Dermis microvascular lymphatic vessel endothelial cell (primary cell): ENCODE measurements around the gene CYP3A4. TPM values are rescaled to one million over a fixed set of nuclear protein-coding genes. Genes with fewer than 3 reads are reported as not detected.
"Not testable (repeated sequence)": the region's sequence is repeated elsewhere in the genome, so short reads cannot be mapped to it uniquely, and the experiment has no call there.

Experiments
- DNase-seq, 2 donors: peaks; one replicate each; pipeline versions ENCODE4 v3.0.0 to v3.0.0-alpha.2; 2010; ENCODE audit warnings: low read depth in 2 of 2
- total RNA-seq: library from RNA; depleted of rRNA; stranded (reverse); fragments of >200 nt; gene quantifications from 2 replicates; pipeline ENCODE4 v1.2.1, GENCODE V29; 2014

The CYP3A4 gene
- total RNA-seq, 1 donor from 2014 or later = not detected

DNA sequence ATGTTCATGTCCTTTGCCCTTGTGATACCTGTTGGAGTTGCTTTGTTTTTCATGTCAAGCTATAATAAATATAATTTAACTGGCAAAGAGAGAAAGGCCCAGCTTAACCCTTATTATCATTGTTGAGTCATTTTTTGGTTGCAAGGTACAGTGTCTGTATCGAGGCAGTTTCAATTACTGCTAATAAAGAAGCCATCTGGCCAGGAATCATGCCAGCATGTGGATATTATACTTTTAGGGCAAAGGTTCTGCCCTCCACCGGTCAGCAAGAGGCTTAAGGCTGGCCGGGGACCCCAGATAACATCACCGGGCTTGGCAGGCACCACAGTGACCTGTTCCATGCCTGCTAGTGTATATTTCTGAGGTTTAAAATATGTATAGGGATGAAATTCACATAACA is 9.0 kb upstream of the CYP3A4 start:
- DNase-seq = no peak

DNA sequence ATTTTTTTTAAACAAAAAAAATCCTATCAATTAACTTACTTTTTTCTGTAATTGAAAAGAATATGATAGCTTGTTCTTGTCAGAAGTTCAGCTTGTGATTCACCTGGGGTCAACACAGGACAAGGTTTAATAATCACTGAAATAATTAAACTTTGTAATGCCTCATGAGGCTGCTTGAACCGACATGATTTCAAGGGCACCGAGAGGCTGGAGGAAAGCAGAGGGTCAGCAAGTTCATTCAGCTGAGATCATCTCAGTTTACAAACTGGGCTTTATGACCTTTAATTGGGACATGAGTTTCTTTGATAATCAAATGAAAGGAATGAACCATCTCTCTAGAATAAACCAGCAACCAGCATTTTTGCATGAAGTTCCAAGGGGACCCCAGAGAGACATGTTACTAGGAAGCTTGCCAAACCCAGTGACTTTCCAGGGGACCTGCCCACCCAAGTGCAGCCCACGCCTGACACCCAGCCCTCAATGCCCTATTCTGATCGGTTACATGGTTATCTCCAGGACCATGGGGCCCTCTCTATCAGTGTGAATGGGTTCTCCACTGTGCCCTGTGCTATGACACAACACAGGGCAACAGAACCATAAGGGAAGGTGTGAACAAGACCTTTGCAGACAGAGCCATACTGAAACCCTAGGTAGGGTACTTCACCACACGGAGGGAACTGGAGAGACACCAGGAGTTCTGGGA is 7.8 kb upstream of the CYP3A4 start:
- DNase-seq = no peak

GRCh38 chr7:99791021-99791420 is 7.0 kb upstream of the CYP3A4 start:
- DNase-seq = no peak

GRCh38 chr7:99790407-99790806 is 6.4 kb upstream of the CYP3A4 start:
- no peak for DNase-seq

GRCh38 chr7:99789441-99790070 is 5.6 kb upstream of the CYP3A4 start:
- DNase-seq = no peak

DNA sequence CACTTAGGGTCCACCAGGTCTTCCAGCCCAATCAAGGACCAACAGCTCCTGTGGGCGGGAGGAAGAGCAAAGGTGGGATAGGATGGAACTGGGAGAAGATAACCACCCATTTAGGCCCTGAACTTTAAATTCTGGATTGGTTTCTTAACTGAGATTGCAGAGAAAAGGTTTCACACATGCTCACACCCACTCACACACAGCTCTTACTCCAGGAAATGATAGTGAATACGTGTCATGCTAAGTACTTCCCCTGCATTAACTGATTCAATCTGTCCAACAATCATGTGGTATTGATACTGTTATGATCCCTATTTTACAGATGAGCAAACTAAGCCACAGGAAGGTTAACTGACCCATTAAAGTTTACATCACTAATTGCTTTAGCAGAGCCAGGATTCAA is 4.6 kb upstream of the CYP3A4 start:
- DNase-seq = no peak

DNA sequence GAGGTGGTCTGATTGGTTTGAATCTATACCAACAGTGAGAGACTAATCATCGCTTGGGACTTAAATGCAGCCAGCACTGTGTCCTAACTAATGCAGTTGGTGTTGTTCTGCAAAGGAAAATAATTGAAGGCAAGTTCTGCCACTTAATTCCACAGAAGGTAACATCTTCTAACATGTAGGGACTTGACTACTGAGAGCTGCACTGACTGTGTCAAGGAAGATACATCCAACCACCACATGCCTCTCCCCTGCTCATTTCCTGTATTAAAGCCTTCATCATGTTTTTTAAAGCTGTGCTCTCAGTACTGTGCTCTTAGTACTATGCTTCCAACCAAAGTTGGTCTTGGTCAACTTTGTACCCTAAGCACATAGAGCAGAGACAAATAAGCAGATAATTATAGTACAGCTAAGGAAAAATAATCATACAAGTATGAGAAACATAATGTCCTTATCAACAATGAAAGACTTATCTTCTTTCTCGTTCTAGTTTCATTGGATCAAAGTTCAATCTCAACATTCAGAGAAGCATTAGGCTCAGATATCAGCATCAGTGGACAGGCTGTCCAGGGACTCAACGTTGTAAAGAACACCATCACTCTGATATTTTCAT is 2.8 kb upstream of the CYP3A4 start:
- DNase-seq = no peak

DNA sequence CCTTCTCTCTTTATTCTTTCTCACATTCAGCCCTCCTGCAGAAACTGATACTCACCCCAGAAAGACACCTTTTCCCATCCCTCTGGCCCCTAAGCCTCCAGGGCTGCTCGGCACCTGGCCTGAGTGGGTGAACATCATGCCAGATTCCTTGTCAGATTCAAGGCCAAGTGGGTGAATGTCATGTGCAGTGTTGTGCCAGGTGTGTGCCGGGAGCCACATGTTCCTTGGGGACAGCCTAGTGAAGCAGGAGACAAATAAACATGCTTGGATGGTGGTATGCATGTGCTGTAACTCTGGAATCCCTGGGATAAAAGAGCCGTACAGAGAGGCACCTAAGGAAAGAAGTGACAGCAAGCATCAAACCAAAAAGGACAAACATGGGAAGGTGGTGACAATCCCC is 1.7 kb upstream of the CYP3A4 start:
- DNase-seq = not testable (repeated sequence)

DNA sequence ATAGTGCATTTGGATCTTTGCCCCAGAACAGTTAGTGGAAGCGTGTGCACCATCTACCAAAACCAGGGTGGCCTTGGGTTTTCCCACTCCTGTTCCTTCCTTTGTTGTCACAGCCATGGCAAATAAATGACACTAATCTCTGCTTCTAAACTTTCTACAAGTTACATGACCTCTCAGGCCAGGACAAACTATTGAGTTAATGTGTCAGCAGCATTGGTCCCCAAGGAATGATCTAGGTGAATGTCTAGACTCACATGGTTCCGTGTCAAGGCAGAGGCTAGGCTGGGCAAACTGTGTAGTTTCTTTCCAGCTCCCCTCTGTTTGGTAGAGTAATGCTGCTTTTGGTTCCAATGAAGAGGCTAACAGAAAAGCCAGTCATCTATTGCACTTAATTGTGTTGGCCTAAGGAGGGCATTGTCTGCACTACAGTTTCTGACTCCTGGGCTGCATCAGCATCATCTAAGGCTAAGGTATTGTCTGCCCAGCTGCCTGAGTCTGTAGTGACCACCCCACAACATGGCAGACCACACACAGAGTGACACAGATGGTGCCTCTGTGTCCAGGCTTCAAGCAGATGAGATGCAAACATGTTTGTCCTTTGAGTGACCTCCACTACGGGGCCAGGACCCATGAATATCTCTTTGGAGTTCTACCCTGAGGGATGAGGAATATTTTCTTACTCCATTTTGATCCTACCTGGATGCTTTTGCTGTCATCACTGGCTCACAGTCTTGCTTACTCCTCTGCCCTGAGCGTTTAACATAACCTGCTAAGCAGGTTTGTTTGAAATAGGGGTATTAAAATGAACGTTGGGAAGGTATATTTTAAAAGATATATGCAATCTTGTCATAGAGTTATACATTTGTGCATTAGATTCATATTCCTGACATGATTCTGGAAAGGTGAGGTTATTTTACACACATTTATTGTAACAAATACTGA is 1.7 kb downstream of the CYP3A4 start:
- no peak for DNase-seq

DNA sequence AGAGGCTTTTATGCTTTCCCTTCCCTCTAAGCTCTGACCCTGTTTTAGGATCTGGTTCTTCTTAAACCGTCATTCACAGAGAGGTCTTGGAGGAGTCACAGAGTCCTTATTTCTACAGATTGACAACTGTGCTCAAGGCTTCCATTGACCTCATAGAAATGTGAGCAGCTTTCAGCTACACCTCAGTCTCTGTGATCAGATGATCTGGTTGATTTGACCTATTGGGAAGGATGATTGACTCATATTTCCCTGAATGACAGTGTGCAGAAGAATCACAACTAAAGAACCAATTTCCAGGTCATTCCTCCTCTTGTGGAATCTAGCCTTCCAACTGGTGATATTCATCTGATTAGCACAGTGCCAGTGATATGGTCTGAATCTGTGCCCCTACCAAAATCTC is 3.4 kb downstream of the CYP3A4 start:
- no peak for DNase-seq

DNA sequence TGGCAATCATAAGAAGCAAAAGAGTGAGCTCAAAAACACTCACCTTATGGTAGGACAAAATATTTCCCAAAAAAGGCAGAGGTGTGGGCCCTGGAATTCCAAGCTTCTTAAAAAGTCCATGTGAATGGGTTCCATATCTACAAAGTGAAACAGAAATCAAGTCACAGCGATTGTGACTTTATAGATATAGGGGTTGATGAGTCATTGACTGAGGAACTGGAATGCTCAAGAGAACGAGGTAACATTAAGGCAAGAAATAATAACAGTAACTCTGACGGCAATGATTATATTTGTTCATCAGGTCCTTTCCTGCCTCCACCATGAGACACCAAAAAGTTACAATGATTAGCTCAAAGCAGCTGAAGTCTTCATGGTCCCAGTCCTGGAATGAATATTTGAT is 4.0 kb downstream of the CYP3A4 start:
- DNase-seq = no peak

- no peak for DNase-seq
Observed at GRCh38 chr7:99778880-99779279, 5.1 kb downstream of the CYP3A4 start.

DNA sequence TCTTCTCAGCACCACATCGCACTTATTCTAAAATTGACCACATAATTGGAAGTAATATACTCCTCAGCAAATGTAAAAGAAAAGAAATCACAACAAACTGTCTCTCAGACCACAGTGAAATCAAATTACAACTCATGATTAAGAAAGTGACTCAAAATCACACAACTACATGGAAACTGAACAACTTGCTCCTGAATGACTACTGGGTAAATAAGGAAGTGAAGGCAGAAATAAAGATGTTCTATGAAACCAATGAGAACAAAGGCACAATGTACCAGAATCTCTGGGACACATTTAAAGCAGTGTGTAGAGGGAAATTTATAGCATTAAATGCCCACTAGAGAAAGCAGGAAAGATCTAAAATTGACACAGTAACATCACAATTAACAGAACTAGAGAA is 10.6 kb downstream of the CYP3A4 start:
- DNase-seq = not testable (repeated sequence)

GRCh38 chr7:99772565-99772964 is 11.4 kb downstream of the CYP3A4 start:
- DNase-seq = no peak

- not testable (repeated sequence) for DNase-seq
Observed at GRCh38 chr7:99769494-99769893, 14.5 kb downstream of the CYP3A4 start.

DNA sequence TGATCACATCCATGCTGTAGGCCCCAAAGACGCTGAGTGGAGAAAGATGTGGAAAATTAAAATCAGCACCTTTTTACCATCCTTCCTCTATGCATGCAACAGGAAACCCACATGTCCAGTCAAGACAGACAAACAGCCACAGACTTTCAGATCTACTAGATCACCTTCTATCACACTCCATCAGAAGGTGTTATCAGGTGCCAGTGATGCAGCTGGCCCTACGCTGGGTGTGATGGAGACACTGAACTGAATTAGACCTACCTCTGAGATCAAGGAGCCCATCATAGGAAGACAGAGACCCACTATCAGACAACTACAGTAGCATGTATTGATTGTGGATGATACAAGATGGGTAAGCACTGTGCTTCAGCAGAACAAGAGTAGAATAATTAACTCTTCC is 15.5 kb downstream of the CYP3A4 start:
- no peak for DNase-seq

GRCh38 chr7:99767662-99768061 is 16.3 kb downstream of the CYP3A4 start:
- DNase-seq = no peak

DNA sequence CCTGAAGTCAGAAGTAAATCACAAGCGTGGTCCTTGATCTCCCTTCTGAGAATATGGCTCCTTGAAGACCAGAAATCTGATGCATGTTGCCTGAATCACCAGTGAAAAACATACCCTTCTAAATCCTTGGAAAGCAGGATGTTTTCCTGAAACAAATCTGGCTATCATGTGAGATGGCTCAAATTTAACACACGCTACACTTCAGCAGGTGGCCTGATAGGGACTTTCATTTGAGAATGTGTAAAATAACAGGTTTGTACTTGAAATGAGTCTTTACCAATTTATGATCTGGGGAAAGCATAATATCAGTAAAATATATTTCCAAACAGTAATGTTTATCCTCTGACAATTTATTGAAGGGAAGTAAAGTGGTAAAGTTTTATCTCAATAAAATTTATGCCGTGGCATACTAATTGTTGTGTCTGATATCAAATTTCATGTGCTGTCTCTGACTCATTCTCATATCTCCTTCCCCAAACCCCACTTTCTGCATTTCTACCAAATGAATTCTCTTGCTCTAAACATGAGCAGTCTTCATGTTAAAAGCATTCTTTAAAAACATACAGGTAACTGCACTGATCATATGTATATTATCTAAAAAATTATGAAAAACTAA is 17.4 kb downstream of the CYP3A4 start:
- no peak for DNase-seq

DNA sequence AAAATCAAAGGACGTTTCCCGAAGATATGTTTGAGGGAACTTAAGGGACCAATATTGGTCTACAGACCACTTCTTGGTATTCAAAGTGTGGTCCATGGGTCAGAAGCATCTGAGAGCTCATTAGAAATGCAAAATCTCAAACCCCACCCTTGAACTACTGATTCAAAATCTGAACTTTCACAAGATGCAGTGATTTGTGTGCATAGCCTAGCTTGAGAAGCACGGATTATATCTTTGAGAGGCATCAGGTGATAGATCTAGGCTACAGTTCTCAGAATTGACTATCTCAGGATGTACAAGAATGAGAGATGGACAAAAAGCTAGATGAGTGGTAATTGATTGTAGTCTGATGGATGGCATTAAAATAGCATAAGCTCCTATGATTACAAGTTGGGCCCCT is 19.5 kb downstream of the CYP3A4 start:
- DNase-seq = no peak

DNA sequence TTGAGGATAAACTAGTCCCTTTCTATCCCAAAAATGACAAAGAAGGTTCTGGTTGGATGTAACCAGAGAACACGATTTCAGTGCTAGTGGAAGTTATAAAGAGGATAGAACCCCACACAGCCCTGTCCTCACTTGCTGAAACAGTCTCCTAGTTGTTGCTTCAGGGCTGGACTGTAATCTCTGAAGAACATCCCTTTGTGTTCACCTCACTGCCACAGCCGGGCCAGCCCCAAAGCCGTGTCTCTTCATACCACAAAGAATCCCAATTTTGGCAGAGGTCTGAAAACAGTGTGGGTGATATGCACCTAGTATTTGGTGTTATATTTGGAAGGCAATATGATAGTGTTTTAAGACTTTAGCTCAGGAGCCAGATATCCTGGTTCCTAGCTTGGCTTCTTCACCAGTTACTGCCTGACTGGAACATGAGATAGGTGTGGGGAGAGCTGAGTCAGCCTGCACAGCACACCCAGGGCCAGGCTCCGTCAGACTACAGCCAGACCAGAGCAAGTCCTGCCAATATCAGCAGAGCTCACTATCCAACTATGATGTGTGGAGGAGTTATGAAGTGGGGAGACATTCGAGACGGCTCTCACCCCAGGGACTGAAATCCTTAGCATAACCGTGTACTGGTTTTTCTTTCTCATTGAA is 21.2 kb downstream of the CYP3A4 start:
- no peak for DNase-seq

- no peak for DNase-seq
Observed at GRCh38 chr7:99755085-99755484, 28.9 kb downstream of the CYP3A4 start.
